Activated CD8-positive, alpha-beta memory T cell treated with anti-CD3 and anti-CD28 coated beads, Interleukin-2, amount 50 U/mL, for 48 hours (primary cell): ENCODE results near the gene PTPRF.

Experiments used
- DNase-seq: peaks from one replicate; pipeline ENCODE4 v3.0.0-alpha.2; 2020

PTPRF gene

DNA sequence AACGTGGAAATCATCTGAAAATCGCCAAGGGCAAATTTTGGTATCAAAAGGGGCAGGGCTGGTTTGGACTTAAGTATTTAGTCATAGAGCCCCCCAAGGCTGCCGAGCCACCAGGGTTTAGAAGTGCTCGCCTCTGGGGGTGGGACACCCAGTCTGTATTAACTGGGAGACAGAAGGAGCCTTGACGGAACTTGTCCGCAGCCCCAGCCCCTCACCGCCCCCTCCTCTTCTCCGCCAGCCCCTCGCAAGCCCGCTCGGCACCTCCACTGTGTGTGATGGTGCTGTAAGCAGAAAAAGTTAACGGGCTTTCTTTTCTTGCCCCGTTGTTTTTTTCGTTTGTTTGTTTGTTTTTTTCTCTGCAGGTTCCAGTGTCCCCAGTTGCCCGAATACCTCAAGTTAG is 81.7 kb downstream of the PTPRF start:
- DNase-seq: no peak

GRCh38 chr1:43613075-43613942 is 82.6 kb downstream of the PTPRF start:
- no peak for DNase-seq

GRCh38 chr1:43614211-43614610 is 83.5 kb downstream of the PTPRF start:
- DNase-seq: no peak

GRCh38 chr1:43614891-43615290 is 84.2 kb downstream of the PTPRF start:
- no peak for DNase-seq

DNA sequence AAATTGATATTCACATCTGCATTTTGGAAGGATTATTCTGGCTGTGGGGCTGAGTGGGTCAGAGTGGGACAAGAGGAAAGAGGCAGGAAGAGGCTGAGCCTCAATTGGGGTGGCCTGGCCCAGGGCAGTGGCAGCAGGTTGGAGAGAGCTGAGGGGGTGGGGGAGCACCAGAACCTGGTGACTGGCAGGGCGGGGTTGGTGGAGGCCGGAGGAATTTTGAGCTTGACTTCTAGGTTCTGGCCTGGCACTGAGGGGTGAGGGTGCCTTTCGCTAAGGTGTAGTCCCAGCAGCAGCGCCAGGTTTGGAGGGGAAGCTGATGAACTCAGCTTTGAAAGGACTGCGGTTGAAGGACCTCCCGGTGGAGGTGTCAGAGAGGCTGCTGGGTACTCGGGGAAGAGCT is 85.7 kb downstream of the PTPRF start:
- no peak for DNase-seq

DNA sequence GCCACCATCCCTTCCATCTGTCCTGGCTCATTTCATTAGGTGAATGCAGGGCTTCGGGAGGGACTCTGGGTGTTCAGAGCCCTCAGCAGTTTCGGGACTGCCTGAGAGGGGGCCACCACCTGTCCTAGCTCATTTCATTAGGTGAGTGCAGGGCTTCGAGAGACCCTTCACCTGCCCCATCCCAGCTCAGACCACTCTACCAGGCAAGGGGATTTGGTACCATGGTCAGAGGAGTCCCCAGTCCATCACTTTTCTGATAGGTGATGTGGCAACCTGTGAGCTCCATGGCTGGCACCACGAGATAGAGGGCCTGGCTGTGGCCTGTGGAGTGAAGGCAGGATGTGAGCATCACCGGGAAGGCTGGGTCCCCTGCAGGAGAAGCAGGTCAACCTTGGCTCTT is 86.3 kb downstream of the PTPRF start:
- DNase-seq: no peak

DNA sequence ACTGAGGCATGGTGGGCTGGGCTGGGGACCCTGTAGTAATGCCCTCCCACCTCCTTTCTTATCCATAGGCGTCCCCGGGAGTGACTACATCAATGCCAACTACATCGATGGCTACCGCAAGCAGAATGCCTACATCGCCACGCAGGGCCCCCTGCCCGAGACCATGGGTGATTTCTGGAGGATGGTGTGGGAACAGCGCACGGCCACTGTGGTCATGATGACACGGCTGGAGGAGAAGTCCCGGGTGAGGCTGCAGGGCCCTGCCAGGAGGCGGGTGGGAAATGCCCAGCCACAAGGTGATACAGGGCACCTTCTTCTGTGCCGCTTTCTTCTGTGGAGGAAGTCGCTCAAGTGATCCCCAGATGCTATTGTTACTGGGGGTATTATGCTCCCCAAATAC is 87.0 kb downstream of the PTPRF start:
- DNase-seq: no peak

- no peak for DNase-seq
These were observed 88.0 kb downstream of the PTPRF start for GRCh38 chr1:43618521-43619313.

GRCh38 chr1:43619314-43619790 is 88.7 kb downstream of the PTPRF start:
- no peak for DNase-seq

GRCh38 chr1:43619996-43620920 is 89.6 kb downstream of the PTPRF start:
- DNase-seq: no peak

- no peak for DNase-seq
These were observed 90.3 kb downstream of the PTPRF start for GRCh38 chr1:43620956-43621355.

- DNase-seq: no peak
These were observed 90.7 kb downstream of the PTPRF start for GRCh38 chr1:43621386-43621785.

- no peak for DNase-seq
These were observed 91.2 kb downstream of the PTPRF start for GRCh38 chr1:43621861-43622260.

DNA sequence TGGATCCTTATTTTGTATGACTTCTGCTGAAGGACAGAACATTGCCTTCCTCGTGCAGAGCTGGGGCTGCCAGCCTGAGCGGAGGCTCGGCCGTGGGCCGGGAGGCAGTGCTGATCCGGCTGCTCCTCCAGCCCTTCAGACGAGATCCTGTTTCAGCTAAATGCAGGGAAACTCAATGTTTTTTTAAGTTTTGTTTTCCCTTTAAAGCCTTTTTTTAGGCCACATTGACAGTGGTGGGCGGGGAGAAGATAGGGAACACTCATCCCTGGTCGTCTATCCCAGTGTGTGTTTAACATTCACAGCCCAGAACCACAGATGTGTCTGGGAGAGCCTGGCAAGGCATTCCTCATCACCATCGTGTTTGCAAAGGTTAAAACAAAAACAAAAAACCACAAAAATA is 91.8 kb downstream of the PTPRF start:
- no peak for DNase-seq

GRCh38 chr1:43622901-43623780 is 92.5 kb downstream of the PTPRF start:
- no peak for DNase-seq

DNA sequence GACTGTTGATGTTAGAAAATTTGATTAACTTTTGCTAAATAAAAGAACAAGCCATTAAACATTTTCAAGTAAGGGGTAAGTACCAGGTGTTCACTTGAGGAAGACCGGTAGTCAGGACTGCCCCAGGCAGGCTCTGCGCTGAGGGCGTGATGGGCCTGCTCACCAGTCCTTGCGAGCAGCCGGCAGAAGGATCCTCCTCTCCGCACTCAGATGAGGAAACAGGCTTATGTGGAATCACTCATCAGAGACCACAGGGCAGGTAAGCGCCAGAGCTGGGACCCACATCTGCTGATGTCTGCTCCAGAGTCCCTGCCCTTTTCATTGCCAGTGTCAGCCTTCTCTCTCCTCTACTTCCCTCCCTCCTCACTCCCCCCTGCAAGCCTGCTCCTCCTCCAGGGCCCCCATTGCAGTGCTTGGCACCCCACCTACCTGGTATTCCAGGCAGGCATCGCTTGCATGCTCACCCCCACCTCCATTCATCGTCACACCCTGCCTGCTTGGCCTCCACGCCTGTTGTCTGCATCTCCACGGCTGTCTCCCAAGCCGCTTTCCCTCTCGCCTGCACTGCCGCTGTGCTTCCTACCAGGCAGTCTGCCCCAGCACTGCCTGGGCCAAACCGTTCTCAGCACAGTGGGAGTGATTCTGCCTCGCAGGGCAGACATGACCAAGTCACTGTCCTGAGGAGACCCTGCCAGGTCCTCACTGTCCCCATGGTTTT is 94.5 kb downstream of the PTPRF start:
- no peak for DNase-seq

DNA sequence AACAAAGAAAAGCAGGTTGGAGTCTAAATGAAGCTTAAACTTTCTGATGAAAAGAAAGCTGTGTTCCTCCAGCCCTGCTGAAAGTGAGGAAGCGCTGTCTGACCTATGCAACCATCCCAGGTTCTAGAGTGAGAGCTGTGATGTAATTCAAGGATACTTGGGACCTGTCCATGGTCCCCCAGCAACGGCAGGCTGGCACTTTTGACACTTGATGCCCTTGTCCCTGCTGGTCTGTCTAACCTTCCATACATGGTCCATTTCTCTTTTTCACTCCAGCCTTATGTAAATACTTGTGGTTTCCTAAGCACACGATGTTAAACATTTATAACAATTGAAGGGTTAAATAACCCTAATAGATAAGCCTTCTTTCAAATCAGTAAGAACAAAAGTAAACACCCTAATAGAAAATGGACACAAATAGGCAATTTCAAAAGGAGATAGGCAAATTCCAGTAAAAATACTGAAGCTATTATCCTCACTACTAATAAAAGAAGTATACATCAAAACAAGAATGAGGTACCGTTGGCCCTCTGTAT is 101.5 kb downstream of the PTPRF start:
- DNase-seq: no peak

GRCh38 chr1:43634721-43635120 is 104.0 kb downstream of the PTPRF start:
- DNase-seq: no peak

DNA sequence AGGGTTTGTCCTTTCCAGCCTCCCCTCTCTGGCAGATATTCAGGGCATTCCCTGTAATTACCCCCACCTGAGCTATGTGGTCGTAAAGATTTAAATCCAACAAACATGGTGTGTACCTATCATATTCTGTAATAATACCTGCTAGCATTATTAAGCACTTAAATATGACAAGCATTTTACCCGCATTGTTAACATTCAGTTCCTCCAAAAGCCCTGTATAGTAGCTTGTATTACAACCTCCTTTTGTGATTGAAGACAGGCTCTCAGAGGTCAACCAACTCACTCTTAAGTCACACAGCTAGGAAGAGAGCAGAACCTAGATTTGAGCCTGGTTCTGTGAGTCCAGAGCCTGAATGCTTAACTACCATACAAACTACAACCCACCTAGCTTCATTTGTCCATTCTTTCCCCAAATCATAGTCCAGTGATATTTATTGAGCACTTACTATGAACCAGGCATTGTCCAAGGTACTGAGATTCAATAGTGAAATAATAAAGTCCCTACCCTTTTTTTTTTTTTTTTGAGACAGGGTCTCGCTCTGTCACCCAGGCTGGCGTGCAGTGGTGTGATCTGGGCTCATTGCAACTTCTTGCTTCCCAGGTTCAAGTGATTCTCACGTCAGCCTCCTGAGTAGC is 105.4 kb downstream of the PTPRF start:
- no peak for DNase-seq

DNA sequence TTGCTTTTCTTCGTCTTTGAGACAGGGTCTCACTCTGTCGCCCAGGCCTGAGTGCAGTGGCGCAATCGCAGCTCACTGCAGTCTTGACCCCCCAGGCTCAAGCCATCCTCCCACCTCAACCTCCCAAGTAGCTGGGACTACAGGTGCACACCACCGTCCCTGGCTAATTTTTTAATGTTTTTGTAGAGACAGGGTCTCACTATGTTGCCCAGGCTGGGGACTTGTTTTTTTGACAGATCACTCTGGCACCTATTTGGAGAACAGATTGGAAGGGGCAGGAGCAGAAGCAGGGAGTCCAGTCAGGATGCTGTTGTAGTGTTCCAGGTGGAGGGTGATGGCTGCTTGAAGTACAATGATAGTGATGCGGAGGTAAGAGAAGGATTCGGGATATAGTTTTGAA is 106.6 kb downstream of the PTPRF start:
- no peak for DNase-seq
